HG03575 (cell line): Measurements from ENCODE around the gene TSEN2.
"Not testable (repeated sequence)": the region's sequence is repeated elsewhere in the genome, so short reads cannot be mapped to it uniquely, and the experiment has no call there.

ENCODE experiments used
- ATAC-seq: cut with Tn5 transposase; IDR thresholded peaks from one replicate; pipeline ENCODE4 v1.9.1; 2021; ENCODE audit not compliant: unreplicated experiment, insufficient number of reproducible peaks, low FRiP score; ENCODE audit errors: extremely low read depth

The TSEN2 gene

DNA sequence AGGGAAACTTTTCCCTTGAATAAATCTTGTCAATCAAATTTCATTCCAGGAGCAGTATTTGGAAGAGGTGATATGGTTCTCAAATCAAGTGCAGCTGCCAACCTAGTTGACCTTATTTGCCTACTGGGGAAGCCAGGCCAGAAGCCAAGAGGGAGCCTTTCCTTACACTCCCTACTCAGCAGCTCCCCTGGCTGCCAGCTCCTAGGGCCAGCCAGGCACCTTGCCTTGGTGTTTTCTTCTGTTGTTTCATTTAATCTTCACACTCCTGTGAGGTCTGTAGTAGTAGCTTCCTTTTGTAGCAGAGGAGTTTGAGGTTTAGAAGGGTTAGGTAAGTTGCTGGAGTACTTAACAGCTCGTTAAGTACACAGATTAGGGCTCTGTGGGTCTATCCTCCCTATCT lies 38.4 kb downstream of the TSEN2 start:
- no peak for ATAC-seq

DNA sequence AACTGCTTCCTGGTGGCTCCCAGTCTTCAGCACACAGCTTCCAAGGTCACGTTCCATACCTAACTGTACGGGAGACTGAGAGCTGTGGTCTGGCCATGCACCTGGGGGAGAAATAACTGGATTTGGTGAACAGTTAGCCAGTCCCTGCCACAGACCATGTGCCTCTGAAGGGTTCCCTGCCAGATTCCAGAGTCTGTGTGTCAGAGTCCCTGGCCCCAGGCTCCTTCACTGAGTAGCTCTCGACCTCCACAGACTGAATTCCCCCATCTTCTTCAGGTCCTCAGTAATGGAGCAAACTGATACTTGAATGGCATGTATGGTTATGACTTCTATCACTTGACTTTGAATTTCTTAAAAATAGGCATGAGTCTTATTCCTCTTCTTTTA lies 43.5 kb downstream of the TSEN2 start:
- no peak for ATAC-seq

DNA sequence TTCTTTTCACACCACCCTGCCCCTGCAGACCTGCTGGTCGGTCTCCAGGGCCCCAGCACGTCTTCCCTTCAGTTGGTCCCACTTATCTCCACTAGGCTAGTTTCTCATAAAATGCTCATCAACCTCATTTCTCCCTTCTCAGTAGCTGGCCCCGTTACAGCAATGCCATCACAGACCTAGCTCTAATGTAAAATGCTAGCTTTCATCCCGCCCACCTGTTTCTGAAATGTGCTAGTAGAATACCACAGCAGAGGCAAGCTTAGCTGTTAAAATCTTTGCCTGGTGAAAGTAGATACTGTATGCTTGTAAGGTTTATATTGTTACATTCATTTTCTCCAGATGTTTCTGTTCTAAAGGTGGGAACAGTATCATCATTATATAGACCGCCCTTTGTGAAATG lies 47.9 kb downstream of the TSEN2 start:
- ATAC-seq, result no peak

DNA sequence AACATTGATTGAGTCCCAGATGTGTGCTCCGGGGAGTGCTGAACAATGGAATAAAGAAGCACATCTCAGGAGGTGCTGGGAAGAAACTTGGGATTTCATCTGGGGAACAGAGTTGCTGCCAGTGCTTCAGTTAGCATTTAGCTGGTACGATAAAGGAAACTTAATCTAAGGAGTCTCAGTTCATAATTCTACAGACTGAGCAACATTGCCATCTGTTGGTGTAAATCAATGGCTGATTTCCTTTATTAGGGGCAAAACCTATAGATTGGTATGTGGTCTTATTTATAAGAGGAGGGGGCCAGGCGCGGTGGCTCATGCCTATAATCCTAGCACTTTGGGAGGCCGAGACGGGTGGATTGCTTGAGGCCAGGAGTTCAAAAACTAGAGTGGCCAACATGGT lies 52.1 kb downstream of the TSEN2 start:
- no peak for ATAC-seq

DNA sequence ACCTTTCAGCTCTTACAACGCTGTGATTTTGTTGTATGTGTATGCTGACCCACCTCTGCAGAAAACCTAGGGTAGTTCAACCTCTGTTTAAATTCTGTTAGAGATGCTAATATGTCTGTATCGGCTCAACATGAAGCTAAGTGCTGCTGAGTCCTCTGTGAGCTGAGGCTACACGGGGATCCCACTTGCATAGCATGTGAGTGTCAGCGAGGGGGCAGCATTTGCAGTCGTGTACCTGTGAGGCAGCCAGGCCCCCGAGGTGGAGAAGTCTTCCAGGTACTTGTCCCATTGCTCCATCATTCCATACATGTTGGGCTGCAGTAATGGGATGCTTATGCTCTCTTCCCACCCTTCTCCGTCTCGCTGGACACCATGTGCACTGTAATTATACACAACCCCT lies 57.3 kb downstream of the TSEN2 start:
- no peak for ATAC-seq

DNA sequence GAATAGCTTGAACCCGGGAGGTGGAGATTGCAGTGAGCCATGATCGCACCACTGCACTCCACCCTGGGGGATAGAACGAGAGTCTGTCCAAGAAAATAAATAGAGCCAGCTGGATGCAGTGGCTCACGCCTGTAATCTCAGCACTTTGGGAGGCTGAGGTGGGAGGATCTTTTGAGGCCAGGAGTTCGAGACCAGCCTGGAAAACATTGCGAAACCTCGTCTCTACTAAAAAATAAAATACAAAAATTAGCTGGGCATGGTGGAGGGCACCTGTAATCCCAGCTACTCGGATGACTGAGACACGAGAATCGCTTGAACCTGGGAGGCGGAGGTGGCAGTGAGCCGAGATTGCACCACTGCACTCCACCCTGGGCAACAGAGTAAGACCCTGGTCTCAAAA lies 59.2 kb downstream of the TSEN2 start:
- not testable (repeated sequence) for ATAC-seq

DNA sequence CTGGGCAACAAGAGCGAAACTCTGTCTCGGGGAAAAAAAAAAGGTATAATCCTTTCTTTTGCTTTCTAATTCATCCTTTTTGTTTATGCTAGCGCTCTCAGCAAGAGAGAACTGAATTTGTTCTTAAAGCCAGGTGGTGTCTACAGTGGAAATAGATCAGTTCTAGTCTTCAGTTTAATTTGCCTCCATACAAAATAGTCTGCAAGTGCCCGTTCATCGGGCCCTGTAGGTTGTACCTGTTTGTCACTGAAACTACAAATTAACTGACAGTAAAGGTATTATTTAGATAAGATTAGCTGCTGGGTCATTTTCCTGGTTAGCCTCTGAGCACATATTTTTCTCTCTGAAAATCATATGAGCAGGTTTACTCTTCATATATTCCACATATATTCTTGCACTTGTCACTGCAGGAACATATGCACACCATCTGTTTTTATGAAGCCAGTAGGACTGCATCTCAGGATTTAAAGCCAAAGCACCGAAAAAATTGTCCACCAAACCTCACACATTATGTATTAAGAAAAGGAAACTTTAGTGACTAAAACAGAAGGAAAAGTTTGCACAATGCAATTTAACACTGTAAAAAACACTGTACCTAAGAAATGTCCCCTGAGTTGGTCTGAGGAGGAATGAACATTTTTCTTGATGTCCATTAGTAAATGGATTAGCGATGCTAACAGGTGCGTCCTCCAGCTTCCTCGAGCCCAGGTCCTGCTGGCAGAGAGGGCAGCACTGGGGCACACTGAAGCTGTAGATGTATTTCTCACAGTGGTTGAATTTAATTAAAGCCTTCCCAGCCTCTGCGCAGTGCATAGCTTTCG lies 60.6 kb downstream of the TSEN2 start:
- no peak for ATAC-seq

DNA sequence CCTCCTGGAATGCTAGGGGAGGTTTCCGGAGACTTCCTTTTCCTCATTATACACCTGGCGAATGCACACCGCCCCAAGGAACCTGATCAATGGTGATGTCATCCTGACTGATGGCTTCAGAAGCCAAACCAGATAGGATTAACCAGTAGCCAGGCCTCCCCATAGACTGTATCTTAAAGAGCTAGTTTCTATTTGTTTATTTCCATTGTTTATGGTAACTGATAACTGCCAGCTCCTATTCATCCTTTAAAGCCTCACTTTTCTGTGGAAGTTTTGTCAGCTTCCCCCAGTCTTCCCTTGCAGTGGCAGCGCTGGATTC lies 61.2 kb downstream of the TSEN2 start, which contains the start of gene MKRN2OS:
Gene MKRN2OS (minus strand): TSS at position 27 of the 319 bp plus-strand sequence. CDS start 35 bp downstream, outside the sequence.
- ATAC-seq, result no peak

DNA sequence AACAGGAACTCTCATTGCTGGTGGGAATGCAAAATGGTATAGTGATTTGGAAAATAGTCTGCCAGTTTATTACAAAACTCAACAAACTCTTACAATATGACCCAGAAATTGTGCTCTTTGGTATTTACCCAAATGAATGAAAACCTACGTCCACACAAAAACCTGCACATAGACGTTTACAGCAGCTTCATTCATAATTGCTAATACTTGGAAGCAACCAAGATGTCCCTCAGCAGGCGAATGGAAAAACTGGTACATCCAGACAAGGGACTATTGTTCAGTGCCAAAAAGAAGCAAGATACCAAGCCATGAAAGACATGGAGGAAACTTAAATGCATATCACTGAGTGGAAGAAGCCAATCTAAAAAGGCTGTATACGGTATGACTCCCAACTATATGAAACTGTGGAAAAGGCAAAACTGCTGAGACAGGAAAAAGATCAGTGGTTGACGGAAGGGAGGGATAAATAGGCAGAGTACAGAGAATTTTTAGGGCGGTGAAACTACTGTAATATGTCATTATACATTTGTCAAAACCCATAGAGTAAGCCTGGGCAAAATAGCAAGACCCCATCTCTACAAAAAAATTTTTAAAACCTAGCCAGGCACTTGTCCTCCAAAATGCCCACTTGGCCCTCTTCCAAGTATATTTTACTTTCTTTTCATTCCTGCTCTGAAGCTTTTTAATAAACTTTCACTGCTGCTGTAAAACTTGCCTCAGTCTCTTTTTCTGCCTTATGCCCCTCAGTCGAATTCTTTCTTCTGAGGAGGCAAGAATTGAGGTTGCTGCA lies 65.9 kb downstream of the TSEN2 start:
- ATAC-seq, result no peak

DNA sequence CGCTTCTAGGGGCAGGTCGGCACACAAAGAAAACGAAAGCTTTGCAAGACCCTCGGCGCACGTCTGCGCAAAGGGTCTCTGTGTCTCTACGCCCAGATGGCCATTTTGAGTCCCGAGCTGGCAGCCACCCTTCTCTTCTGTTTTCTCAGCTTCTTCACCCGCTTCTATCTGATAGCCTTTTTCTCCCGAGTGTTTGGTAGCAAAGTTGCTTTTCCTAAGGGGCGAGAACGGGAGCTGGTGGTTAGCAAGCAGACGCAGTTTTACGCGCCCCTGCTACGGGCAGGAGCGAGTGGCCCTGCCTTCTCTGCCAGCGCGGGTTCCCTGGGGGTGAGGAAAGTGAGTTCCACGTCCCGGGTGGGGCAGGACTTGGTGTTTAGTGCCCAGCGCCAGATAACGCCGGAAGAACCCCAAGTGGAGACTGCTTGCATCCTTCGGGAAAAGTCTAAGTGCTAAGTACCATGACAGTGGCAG lies 69.7 kb downstream of the TSEN2 start:
- no peak for ATAC-seq

DNA sequence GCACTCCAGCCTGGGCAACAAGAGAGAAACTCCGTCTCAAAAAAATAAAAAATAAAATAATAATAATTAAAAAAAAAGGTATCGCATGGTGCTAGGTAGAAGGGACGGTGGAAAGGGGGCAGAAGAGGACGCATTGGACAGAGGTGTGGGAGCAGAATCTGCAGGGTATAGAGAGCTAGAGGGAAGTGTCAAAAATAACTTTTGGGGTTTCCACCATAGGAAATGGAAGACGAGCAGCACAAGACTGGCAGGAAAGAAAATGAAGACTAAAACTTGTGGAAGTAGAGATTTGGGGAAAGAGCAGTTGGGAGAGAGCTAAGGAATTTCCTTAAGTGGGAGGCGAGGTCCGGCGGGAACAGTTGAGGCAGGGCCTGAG lies 72.0 kb downstream of the TSEN2 start:
- ATAC-seq, result no peak

DNA sequence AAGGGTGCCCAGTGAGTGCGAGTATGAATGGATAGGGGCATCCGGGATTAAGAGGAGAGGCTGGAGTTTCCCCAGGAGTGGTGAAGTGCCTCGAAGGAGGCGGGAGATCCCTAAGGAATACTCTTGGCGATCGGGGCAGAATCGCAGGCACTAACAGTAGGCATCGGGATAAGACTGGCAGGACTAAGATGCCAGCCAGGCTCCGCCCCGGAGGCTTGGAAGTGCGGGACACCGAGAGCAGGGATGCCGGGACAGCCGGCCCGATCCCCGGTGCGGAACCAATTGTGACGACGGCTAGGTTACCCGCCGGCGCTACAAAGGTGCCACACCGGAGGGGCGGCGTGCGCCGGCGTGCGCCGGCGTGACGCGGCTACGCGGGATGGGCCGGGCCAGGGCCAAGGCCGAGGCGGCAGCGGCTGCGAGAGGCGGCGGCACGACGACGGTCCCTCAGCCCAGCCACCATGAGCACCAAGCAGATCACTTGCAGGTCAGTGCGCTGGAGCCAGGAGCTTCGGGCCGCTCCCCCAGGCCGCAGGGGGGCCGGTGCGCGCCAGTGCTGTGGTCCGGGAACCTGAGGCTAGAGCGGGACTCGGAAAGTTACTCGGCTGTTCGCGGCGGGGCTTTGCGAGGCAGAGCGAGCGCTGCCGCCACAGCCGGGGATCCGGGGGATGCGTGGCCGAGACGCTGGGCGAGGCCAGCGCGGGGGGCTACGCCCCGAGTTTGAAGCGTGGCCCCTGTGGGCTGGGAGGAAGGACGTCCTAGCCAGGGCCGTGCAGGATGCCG lies 72.6 kb downstream of the TSEN2 start, which contains the start of gene MKRN2:
Gene MKRN2 (plus strand): TSS at position 398 of the 783 bp plus-strand sequence. CDS start 64 bp downstream, at position 462.
- no peak for ATAC-seq

DNA sequence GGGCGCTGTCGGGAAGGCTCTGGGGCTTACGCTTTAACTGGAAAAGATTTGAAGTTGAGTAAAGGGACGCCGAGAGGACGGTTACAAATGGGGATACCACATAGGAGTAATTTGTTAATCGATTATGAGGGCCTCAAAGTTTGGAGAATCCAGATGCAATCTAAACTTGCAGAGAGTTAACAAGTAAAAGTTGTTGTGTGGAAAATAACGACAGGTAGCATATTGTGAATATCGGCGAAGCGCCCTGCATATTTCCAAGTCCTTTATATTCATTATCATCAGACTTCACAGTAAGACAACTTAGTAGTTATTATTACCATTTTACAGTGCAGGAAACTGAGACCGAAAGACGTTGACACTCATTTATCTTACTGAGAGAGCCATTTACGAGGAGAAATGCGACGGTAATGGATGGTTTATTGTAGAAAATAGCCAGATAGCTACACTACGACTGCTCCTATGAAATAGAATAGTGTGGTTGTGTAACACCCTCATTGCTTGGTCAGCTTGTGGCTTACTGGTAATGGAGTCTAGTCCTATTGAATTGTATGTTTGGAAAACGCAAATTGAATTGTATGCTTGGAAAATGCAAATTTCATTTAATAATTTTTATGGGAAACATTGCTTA lies 73.3 kb downstream of the TSEN2 start:
- ATAC-seq, result no peak

DNA sequence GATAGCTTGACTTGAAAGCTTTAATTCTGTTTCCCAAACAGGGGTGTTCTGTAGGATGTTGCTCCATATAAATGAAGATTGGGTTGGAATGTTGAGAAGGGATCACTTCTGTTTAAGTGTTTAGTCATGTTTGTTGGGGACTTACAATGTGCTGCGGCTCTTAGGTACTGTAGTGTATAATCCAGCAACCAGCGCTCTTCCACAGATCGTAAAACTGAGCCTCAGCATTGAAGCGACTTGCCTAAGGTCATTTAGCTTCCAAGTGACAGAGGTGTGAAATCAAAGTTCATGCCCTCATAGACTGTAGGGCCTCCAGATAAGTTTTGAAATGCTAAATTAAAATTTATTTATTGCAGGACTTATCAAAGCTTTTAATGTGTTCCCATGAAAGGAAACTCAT lies 74.4 kb downstream of the TSEN2 start:
- ATAC-seq, result no peak

DNA sequence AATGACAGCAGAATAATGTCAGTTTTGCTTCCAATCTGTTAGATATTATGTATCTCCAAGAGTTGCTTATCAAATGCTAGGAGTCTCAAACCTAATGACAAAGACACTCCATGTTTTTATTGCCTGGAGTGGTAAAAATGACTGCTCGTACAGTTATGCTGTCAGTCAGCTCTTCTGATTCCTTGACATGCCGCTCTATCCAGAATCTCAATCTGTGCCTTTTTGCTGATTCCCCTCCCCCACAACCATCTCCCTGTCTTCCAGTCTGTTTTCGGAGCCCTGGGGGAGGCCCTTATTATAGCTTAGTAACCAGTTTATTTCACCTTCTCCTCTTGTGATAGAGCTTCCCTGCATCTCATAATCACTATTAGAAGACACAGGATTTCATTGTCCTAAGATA lies 75.2 kb downstream of the TSEN2 start:
- ATAC-seq, result no peak

DNA sequence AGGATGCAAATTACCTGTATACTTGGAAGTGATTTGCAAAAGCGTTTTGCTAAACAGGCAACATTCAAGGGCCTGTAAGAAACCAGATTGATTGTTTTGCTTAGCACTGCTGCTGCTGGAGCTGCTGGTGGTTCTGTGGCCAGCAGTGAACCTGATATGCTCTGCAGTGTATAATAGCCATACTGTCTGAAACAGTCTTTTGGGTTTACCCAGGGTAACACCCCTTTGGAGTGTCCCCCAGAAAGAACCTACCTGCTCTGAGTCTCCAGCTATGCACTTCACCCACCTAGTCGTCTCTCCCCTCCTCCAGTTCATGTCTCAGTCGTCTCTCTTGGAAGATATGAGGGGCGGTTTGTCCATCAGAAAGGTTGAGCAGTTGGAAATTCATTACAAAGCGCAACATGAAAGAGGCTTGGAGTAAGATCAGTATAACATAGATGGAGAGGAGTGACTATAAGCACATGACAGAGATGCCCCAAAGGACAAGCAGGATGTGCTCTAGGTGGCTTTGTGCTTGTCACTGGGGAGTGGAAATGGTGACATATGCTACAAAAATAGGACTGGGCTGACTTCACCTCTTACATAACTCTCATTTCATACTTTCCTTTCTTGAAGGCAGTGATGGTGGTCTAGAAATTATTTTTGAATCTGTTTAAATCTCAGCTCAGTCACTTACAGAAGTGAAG lies 76.4 kb downstream of the TSEN2 start:
- ATAC-seq, result peak; percentile 28

DNA sequence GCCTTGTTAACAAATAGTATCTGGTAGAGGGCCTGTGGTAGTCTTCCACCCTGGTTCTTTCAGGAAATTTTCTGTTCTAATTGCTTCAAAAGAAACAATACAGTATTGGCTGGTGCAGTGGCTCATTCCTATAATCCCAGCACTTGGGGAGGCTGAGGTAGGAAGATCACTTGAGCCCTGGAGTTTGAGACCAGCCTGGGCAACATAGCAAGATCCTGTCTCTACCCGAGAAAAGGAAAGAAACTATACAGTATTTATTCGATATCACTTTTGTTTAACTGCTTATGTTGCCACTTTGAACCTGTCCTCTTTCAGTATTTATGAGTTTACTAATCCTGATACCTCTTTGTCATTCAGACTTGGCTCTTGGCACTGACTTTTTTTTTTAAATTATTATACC lies 77.1 kb downstream of the TSEN2 start:
- ATAC-seq, result no peak

DNA sequence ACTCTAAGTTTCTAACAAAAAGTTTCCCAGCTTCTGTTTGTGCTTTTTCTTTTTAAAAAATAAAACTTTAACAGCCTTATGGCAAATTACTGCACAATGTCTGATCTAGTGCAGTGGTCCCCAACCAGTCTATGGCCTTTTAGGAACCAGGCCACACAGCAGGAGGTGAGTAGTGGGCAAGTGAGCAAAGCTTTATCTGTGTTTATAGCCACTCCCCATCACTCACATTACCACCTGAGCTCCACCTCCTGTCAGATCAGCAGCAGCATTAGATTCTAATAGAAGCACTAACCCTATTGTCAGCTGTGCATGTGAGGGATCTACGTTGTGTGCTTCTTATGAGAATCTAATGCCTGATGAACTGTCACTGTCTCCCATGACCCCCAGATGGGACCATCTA lies 78.2 kb downstream of the TSEN2 start:
- ATAC-seq, result no peak

DNA sequence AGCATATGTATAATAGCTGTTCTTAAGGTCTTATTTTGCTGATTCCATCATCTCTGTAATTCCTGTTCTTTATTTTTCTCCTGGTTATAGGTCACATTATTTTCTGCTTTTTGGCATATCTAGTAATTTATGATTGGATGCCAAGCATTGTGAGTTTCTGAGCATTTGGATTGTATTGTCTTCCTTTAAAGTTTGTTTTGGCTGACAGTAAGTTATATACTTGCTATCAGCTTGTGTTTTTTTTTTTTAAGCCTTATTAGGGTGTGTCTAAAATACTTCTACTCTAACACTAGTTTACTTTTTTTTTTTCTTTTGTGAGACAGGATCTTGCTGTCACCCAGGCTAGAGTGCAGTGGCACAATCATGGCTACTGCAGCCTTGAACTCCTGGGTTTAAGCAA lies 82.7 kb downstream of the TSEN2 start:
- ATAC-seq, result no peak
